ENCODE data around the gene NTRK3. TPM values are rescaled to one million over a fixed set of nuclear protein-coding genes. Genes with fewer than 3 reads are reported as not detected.

The NTRK3 gene
- polyA plus RNA-seq, 1 donor from 2014 or later = not detected

- Mint-ChIP-seq H3K4me1 (peaks cover 0 to 2% (median 0%) of the 10 kb centered on the region in 3 donors), H3K27me3 (peaks cover 1% of the 10 kb centered on the region), H3K4me3 (no peak overlapping the region), H3K9me3 (no peaks in the 10 kb centered on the region), H3K36me3 (no peaks in the 10 kb centered on the region), H3K27ac (no peak overlapping the region)
Observed at GRCh38 chr15:87959080-87959479, 297.5 kb downstream of the NTRK3 start.

DNA sequence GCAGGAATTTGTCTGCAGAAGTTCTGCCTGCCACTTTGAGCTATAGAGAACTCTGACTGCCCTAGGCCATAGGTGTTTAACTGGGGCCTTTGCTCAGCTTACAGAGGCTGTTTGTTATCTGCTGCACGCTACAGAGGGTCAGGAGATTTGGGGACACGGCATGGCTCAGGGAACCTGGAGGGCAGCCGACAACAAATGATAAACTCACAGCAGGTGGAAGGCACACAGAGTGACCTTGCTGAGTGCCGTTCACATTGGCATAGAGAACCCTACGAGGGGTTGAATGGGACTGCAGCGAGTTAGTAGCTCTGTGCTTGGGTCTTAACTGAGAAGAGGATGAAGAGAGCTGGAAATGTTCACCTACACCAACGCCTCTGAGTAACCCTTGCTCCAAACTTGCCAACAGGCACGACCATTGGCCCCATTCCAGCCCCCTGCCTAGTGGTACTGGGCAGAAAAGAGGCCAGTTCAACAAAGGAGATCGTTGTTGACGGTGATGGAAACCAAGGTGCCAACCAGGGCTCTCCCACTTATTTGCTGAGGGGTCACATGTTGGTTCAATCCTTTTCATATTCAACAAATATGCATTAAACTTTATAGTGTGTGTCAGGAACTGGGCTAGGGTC is 301.1 kb downstream of the NTRK3 start:
- Mint-ChIP-seq H3K27ac (no peak overlapping the region), H3K27me3 (peaks cover 2% of the 10 kb centered on the region), H3K36me3 (no peaks in the 10 kb centered on the region), H3K4me1 (peaks cover 0 to 2% (median 0%) of the 10 kb centered on the region in 3 donors), H3K4me3 (no peak overlapping the region), H3K9me3 (peaks cover 0 to 10% (median 0%) of the 10 kb centered on the region in 3 donors)

DNA sequence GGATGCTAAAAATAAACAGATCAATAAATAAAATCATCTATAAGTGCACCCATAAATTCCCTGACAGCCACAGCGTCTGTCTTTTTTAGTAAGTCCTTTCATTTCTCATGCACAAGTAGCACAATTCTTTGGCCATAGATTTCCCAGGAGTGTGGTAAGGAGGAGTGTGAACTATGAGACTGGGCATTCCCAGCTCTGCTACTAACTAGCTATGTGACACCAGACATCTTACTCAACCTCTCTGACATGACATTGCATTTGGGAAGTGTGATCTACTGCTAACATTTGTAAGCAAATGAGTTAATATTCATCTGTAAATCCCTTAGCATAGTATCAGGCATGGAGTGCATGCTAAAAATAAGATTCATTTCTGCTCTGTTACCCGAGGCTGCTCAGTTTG is 301.7 kb downstream of the NTRK3 start:
- Mint-ChIP-seq H3K27ac (no peak overlapping the region), H3K27me3 (peaks cover 2% of the 10 kb centered on the region), H3K4me3 (no peak overlapping the region), H3K9me3 (peaks cover 0 to 10% (median 0%) of the 10 kb centered on the region in 3 donors), H3K4me1 (peaks cover 0 to 2% (median 0%) of the 10 kb centered on the region in 3 donors), H3K36me3 (no peaks in the 10 kb centered on the region)

DNA sequence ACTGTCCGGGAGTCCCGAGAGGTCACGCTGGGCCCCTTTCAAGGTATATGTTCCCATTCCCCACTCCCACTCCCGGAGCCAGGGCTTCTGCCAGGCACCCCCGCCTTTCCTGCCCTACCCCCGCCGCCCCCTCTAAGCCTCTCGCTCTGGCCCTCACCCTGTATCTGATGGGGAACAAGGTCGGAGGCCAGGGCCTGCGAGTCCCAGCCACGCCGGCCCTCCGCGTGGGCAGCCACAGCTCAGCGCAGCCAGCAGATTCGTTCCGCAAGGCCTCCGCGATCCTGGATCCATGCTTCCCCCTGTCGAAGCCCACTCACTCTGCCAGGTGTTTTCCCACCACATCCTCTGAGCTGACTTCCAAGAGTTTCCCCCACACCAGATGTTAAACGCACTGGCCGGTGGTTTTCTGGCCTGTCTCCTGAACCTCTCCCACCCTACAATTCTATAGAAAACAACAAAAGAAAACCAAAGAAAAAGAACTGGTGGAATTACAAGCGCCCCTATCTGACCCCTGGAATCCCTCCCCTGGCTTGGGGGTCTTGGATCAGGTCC is 303.7 kb downstream of the NTRK3 start:
- H3K4me1 Mint-ChIP-seq = peaks cover 0 to 2% (median 0%) of the 10 kb centered on the region in 3 donors
- H3K4me3 Mint-ChIP-seq = no peak overlapping the region
- peaks cover 1% of the 10 kb centered on the region for H3K27me3 Mint-ChIP-seq
- no peak overlapping the region for H3K27ac Mint-ChIP-seq
- peaks cover 0 to 10% (median 0%) of the 10 kb centered on the region in 3 donors for H3K9me3 Mint-ChIP-seq
- no peaks in the 10 kb centered on the region for H3K36me3 Mint-ChIP-seq

- no peaks in the 10 kb centered on the region for H3K36me3 Mint-ChIP-seq
- H3K27ac Mint-ChIP-seq = no peak overlapping the region
- peaks cover 0 to 10% (median 0%) of the 10 kb centered on the region in 3 donors for H3K9me3 Mint-ChIP-seq
- peaks cover 3% of the 10 kb centered on the region for H3K27me3 Mint-ChIP-seq
- no peak overlapping the region for H3K4me3 Mint-ChIP-seq
- H3K4me1 Mint-ChIP-seq = no peaks in the 10 kb centered on the region
Observed at GRCh38 chr15:87949575-87950223, 306.8 kb downstream of the NTRK3 start.

DNA sequence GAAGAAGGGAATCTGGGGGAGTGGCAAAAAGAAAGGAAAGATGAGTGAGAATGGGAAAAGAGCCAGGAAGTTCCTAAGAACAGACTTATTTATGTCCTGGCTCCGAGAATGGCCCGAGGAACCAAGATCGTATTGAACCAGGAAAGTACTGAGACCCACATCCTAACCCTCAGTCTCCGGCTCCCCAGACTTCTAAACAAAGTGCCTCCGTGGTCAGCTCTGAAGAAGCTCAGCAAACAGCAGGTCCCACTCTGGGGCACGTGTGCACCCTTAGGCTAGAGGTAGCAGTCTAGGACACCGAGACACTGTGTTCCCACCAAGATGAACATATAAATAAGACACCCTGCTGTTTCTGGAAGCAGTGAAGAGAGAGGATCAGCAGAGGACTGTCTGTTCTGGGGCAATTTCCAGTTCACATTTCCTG is 307.4 kb downstream of the NTRK3 start:
- Mint-ChIP-seq H3K36me3 (no peaks in the 10 kb centered on the region), H3K9me3 (peaks cover 0 to 10% (median 0%) of the 10 kb centered on the region in 3 donors), H3K4me3 (no peak overlapping the region), H3K4me1 (no peaks in the 10 kb centered on the region), H3K27me3 (peaks cover 3% of the 10 kb centered on the region), H3K27ac (no peak overlapping the region)

DNA sequence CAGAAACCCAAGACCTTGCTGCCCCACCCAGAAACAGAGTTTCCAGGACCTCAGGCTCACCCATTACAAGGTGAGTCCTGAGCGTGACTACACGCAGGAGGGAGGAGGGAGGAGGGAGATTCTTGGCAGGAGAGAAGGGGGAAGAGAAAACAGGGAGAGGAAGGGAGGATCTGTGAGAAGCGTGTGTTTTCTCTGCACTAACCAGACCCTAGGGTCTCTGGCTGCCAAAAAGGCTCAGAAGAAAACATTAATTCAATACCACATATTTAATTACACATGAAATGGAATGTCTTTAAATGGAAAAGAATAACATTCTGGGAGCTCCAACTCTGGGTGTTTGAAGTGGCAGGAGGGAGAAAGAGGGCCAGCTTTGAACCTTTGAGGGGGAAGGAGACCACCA is 309.0 kb downstream of the NTRK3 start:
- peaks cover 2% of the 10 kb centered on the region for H3K27me3 Mint-ChIP-seq
- peaks cover 0 to 10% (median 0%) of the 10 kb centered on the region in 3 donors for H3K9me3 Mint-ChIP-seq
- no peak overlapping the region for H3K27ac Mint-ChIP-seq
- H3K4me1 Mint-ChIP-seq = no peaks in the 10 kb centered on the region
- no peak overlapping the region for H3K4me3 Mint-ChIP-seq
- H3K36me3 Mint-ChIP-seq = no peaks in the 10 kb centered on the region

DNA sequence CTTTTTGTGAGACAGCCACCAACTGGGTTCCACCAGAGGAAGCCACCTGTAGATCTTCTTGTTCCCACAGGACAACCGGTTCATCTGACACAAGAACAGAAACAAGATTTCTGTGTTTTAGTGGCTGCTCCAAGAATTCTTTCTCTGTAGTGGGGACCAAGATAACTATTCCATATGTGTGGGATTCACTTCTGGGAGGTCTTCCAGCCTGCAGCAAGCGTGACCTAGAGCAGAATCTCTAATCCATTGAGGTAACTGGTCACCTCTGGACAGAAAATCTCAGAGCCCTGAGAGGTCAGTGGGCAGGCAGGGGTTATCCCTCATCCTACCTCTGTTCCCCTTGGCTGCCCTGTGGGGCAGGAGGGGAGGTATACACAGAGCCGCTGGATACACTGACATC is 311.3 kb downstream of the NTRK3 start:
- Mint-ChIP-seq H3K4me3 (no peak overlapping the region), H3K4me1 (no peaks in the 10 kb centered on the region), H3K27ac (no peak overlapping the region), H3K27me3 (peaks cover 2% of the 10 kb centered on the region), H3K36me3 (no peaks in the 10 kb centered on the region), H3K9me3 (no peaks in the 10 kb centered on the region)

DNA sequence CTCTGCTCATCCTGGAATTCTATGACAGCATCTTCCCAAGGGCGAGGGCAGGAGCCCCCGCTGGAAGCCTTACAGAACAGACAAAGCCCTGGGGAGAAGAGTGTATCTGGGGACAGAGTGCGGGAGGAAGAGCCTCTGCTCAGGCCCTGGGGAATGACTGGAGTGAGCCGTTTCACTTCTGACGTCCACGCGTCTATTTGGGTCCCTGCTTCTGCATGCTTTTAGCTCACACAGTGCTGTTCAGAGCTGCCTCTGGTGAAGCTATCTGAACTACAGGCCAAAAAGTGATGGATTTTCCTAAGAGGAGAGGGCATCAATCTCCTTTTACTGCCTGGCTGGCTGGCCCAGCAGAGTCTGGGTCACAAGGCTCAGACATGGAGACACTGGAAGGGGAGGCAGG is 311.8 kb downstream of the NTRK3 start:
- Mint-ChIP-seq H3K27ac (no peak overlapping the region), H3K36me3 (no peaks in the 10 kb centered on the region), H3K4me3 (no peak overlapping the region), H3K27me3 (peaks cover 2% of the 10 kb centered on the region), H3K4me1 (no peaks in the 10 kb centered on the region), H3K9me3 (no peaks in the 10 kb centered on the region)

GRCh38 chr15:87944050-87944449 is 312.5 kb downstream of the NTRK3 start:
- Mint-ChIP-seq H3K27me3 (peaks cover 2% of the 10 kb centered on the region), H3K27ac (no peak overlapping the region), H3K9me3 (no peaks in the 10 kb centered on the region), H3K4me1 (no peaks in the 10 kb centered on the region), H3K4me3 (no peak overlapping the region), H3K36me3 (no peaks in the 10 kb centered on the region)

GRCh38 chr15:87943626-87944025 is 312.9 kb downstream of the NTRK3 start:
- peaks cover 2% of the 10 kb centered on the region for H3K27me3 Mint-ChIP-seq
- no peaks in the 10 kb centered on the region for H3K9me3 Mint-ChIP-seq
- no peak overlapping the region for H3K27ac Mint-ChIP-seq
- H3K4me3 Mint-ChIP-seq = no peak overlapping the region
- H3K4me1 Mint-ChIP-seq = no peaks in the 10 kb centered on the region
- H3K36me3 Mint-ChIP-seq = no peaks in the 10 kb centered on the region

- Mint-ChIP-seq H3K27me3 (peaks cover 2% of the 10 kb centered on the region), H3K4me3 (no peak overlapping the region), H3K36me3 (no peaks in the 10 kb centered on the region), H3K4me1 (no peaks in the 10 kb centered on the region), H3K9me3 (no peaks in the 10 kb centered on the region), H3K27ac (no peak overlapping the region)
Observed at GRCh38 chr15:87942316-87942715, 314.2 kb downstream of the NTRK3 start.

DNA sequence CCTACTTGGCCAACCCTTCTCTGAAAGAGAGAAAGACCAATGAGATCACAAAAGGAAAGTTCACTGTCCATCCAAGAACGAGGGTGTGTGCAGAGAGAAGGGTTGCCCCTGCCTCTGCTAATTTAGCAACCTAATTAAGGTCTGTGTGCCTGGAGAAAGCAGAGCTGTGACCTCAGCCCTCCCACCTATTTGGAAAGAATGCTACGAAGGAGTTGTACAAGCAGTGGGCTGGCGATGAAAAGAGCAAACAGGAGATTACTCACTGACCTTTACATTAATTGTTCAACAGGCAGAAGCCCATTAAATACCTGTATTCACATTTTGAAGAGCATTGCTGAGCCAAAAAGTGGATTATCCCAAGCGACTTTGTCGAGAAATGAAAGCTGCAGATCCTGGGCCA is 314.9 kb downstream of the NTRK3 start:
- Mint-ChIP-seq H3K4me1 (no peaks in the 10 kb centered on the region), H3K9me3 (no peaks in the 10 kb centered on the region), H3K27me3 (peaks cover 2% of the 10 kb centered on the region), H3K36me3 (no peaks in the 10 kb centered on the region), H3K4me3 (no peak overlapping the region), H3K27ac (no peak overlapping the region)

DNA sequence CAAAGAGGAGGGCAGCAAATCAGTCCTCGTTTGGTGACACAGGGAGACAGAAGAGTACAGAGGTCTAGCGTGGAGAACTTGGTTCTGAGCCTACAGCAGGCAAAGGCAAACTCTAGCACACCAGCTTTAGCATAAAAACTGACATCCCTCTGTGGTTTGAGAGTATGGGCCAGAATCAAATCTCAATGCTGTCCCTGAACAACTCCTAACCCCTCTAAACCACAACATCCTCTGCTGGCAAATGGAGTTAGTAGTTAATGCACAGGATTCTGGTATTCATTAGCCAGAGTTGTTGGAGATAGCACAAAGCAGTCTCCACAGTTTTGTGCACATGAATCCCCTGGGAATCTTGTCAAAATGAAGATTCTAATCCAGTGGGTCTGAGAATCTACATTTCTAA is 315.8 kb downstream of the NTRK3 start:
- Mint-ChIP-seq H3K9me3 (no peaks in the 10 kb centered on the region), H3K36me3 (no peaks in the 10 kb centered on the region), H3K27ac (no peak overlapping the region), H3K4me1 (no peaks in the 10 kb centered on the region), H3K4me3 (no peak overlapping the region), H3K27me3 (peaks cover 2% of the 10 kb centered on the region)

GRCh38 chr15:87939848-87940457 is 316.6 kb downstream of the NTRK3 start:
- Mint-ChIP-seq H3K27me3 (peaks cover 2% of the 10 kb centered on the region), H3K4me3 (no peak overlapping the region), H3K9me3 (peaks cover 0 to 2% (median 0%) of the 10 kb centered on the region in 3 donors), H3K4me1 (no peaks in the 10 kb centered on the region), H3K36me3 (no peaks in the 10 kb centered on the region), H3K27ac (no peak overlapping the region)
